ENCODE measurements around the gene CD160.

The CD160 gene

DNA sequence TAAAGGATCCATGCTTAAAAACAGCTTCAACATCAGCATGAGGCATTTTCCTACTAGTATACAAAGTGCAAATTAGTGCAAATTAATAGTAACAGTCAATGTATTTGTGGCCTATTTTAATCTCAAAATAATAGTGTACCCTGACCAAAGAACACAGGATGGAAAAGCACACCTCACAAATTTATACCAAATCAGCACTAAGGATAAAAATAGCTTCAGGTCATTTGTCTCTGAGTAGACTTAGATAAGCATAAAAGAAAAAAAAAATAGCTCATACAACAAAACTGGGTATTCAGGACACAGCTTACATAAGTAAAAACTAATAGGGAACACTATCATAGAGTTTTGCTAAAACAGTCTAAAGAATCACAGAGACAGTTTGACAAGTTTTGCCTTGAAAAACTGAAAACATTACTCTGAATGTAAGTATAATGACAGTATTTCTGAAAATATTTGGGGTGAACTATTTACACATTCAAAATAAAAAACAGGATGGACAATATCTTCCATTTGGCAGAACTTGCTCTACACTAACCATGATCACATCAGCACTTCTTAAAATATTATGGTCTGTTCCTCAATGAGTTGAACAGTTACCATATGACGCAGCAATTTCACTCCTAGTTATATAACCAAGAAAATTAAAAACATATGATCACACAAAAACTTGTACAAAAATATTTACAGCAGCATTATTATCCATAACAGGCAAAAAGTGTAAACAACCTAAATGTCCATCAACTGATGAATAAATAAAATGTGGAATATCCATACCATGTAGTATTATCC, 58.3 kb downstream of the CD160 start:
- in situ Hi-C loops (cut with HindIII; ENCODE audit: low pct_ligation_motif_present, low pct_unique_long_range_greater_than_20kb, low sequenced_read_pairs): no loop called here
- no peak for DNase-seq

DNA sequence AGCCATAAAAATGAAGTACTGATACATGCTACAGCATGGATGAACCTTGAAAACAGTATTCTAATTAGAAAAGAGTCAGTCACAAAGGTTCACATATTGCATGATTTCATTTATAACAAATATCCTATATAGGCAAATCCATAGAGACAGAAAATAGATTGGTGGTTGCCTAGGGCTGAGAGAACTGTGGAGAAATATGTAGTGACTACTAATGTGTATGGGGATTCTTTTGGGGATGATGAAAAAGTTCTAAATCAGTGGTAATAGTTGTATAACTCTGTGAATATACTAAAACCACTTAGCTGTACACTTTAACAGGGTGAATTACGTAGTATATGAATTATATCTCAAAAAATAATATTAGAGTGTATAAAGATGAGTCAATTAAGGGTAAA, 58.8 kb downstream of the CD160 start:
- in situ Hi-C loops (cut with HindIII; ENCODE audit: low pct_ligation_motif_present, low pct_unique_long_range_greater_than_20kb, low sequenced_read_pairs): no loop called here
- no peak for DNase-seq

DNA sequence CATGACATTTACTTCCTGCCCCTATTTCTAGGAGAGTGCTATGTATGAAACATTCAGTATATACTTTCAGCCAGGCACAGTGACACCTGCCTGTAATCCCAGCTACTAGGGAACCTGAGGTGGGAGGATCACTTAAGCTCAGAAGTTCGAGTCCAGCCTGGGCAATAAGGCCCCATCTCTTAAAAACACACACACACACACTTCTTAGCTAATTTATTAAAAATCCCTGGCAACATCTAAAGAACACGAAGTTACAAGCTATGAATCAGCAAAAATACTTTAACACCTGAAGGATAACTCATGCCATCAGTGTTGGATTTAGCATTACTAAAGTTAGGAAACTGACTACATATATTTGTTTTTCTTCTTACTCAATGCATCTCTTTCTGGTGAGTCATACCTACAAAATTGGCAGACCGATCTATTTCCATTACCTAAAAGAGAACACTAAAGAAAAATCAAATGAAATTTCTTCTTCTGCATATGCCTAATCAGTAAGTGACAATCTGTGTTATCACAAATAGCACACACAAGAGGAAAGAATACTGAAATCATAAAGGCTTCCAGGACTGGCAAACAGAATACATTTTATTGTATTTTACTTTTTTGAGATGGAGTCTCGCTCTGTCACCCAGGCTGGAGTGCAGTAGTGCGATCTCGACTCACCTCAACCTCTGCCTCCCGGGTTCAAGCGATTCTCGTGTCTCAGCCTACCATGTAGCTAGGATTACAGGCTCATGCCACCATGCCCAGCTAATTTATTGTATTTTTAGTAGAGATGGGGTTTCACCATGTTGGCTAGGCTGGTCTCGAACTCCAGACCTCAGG, 63.2 kb downstream of the CD160 start:
- DNase-seq: peak; percentile 92
- in situ Hi-C loops (cut with HindIII; ENCODE audit: low pct_ligation_motif_present, low pct_unique_long_range_greater_than_20kb, low sequenced_read_pairs): no loop called here

DNA sequence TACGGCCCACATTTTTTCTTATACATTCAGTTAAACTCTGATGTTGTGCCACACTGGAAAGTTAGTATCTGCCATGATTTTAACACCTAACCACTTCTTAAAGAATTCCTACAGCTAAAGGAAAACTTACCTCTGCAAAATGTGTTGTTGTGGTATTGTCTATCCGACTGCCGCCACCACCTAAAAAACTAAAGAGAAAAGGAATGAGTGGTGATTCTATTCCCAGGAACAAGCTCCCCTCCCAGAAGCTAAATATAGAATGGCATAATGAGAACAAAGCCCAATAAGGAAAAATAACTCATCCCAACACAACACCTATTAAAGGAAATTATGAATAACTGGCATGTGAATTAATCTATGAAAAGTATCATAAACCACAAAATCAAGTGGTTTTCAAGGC, 65.1 kb downstream of the CD160 start:
- no peak for DNase-seq
- in situ Hi-C loops (cut with HindIII; ENCODE audit: low pct_ligation_motif_present, low pct_unique_long_range_greater_than_20kb, low sequenced_read_pairs): no loop called here

DNA sequence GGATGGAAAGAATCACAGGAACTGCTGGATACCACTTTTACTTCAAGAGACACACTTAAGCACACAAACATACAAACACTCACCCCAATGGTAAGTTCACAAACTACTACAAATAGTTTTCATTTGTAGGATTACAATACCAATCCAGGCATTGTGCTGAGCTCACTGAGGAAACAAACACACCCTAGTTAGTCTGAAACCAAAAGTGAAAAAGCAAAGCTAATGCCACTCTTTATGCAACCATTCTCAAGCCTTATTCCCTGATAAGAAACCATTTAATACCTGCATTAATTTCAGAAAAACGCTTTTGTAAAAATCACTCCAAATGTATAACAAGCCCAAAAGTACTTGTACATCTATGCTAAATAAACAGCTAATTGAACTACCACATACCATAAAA, 66.2 kb downstream of the CD160 start:
- in situ Hi-C loops (cut with HindIII; ENCODE audit: low pct_ligation_motif_present, low pct_unique_long_range_greater_than_20kb, low sequenced_read_pairs): no loop called here
- no peak for DNase-seq

DNA sequence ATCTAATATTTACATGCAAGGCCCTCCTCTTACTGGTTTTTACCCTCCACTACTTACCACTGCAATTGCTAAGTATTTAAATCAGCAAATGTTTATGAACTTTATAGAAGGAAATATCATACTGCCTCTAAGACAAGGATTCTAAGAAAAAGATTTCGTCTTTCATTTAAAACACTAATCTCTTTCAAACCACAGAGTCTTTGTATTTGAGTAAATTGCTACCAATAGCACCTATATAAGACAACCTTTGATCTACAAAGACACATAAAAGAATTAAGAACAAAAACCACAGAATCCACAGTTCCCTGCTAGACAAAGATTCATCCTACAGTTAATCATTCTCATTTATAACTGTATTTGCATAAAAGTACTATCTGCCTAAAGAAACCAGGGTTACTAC, 67.0 kb downstream of the CD160 start:
- in situ Hi-C loops (cut with HindIII; ENCODE audit: low pct_ligation_motif_present, low pct_unique_long_range_greater_than_20kb, low sequenced_read_pairs): no loop called here
- no peak for DNase-seq

DNA sequence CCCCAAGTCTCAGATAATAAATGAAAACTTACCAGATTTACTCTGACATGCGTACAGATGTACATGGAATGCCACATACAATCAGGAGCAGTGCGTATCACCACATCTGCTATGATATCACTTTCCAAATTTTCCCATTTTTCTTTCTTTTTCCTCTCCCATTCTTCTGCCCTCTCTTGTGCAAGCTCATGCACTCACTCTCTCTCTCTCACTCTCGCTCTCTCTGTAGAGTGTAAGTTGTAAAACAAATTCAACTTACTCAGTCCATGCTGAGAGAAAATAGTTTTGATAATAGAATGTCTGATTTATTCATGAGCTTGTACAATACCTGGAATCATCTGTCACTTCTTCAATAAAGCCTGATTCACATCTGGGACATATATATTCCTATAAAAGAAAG, 69.3 kb downstream of the CD160 start:
- DNase-seq: no peak
- in situ Hi-C loops (cut with HindIII; ENCODE audit: low pct_ligation_motif_present, low pct_unique_long_range_greater_than_20kb, low sequenced_read_pairs): no loop called here

All from ACHN (cell line).